Neural cell (in vitro differentiated cells): ENCODE results near the gene CCDC33. TPM values are rescaled to one million over a fixed set of nuclear protein-coding genes. Genes with fewer than 3 reads are reported as not detected.
A peak's percentile ranks its signal among the peaks of the same experiment; 100 is the strongest.

Experiments
- H2AFZ ChIP-seq: fragments of 200-600, 300-800 bp; sonication (generic), shearing (Covaris generic); 2 replicates; pipeline ENCODE4 v1.6.0; 2014; ENCODE audit warnings: low read depth, mild to moderate bottlenecking, antibody characterized with exemption, low read length, moderate library complexity
- H3F3A ChIP-seq: fragments of 200-600 bp; shearing (Covaris generic); 2 replicates; pipeline ENCODE4 v1.6.1; 2016; ENCODE audit warnings: mild to moderate bottlenecking, moderate library complexity, mixed read lengths, antibody characterized with exemption, low read length; ENCODE audit not compliant: insufficient read depth, poor library complexity, severe bottlenecking
- H3K27ac ChIP-seq: fragments of 200-600, 300-800 bp; sonication (generic), shearing (Covaris generic); 2 replicates; pipeline ENCODE4 v1.5.1; 2014; ENCODE audit warnings: mild to moderate bottlenecking, low read length, moderate library complexity
- H3K27me3 ChIP-seq: fragments of 300-800, 200-600 bp; sonication (generic), shearing (Covaris generic); 2 replicates; pipeline ENCODE4 v1.6.0; 2014; ENCODE audit warnings: mild to moderate bottlenecking, low read depth, low read length, moderate library complexity; ENCODE audit not compliant: insufficient read depth
- H3K36me3 ChIP-seq: fragments of 300-800, 200-600 bp; sonication (generic), shearing (Covaris generic); 2 replicates; pipeline ENCODE4 v1.5.1; 2014; ENCODE audit warnings: mild to moderate bottlenecking, antibody characterized with exemption, low read length, moderate library complexity; ENCODE audit not compliant: insufficient read depth
- H3K4me2 ChIP-seq: fragments of 300-800, 200-600 bp; sonication (generic), shearing (Covaris generic); 2 replicates; pipeline ENCODE4 v1.6.0; 2014; ENCODE audit warnings: mild to moderate bottlenecking, low read length
- H3K4me3 ChIP-seq: fragments of 300-800, 200-600 bp; sonication (generic), shearing (Covaris generic); 2 replicates; pipeline ENCODE4 v1.5.1; 2014; ENCODE audit warnings: mild to moderate bottlenecking, low read length, moderate library complexity
- H3K79me2 ChIP-seq: fragments of 200-600 bp; shearing (Covaris generic); replicated peaks from 2 replicates; pipeline ENCODE4 v1.6.0; 2014; ENCODE audit warnings: mild to moderate bottlenecking, low read length, moderate library complexity; ENCODE audit not compliant: insufficient read depth
- H3K9ac ChIP-seq: fragments of 300-800, 200-600 bp; sonication (generic), shearing (Covaris generic); 2 replicates; pipeline ENCODE4 v1.6.1; 2016; ENCODE audit warnings: mild to moderate bottlenecking, low read length, mixed read lengths
- H3K9me2 ChIP-seq: fragments of 200-600 bp; shearing (Covaris generic); 2 replicates; pipeline ENCODE4 v1.6.1; 2016; ENCODE audit warnings: mild to moderate bottlenecking, low read length, mixed read lengths; ENCODE audit not compliant: insufficient read depth
- H3K9me3 ChIP-seq: fragments of 200-600, 300-800 bp; sonication (generic), shearing (Covaris generic); 2 replicates; pipeline ENCODE4 v1.6.1; 2016; ENCODE audit warnings: mild to moderate bottlenecking, mixed run types, low read length, moderate library complexity, mixed read lengths
- H4K20me1 ChIP-seq: fragments of 200-600 bp; shearing (Covaris generic); 2 replicates; pipeline ENCODE4 v1.6.1; 2016; ENCODE audit warnings: mild to moderate bottlenecking, mixed run types; ENCODE audit not compliant: insufficient read depth
- EP300 ChIP-seq: fragments of 450-650 bp; conservative IDR thresholded peaks from 2 replicates; pipeline ENCODE4 v1.6.1; 2014; ENCODE audit warnings: antibody characterized with exemption, mild to moderate bottlenecking, moderate library complexity; ENCODE audit not compliant: poor library complexity, severe bottlenecking
- EZH2 ChIP-seq: fragments of 200-600, 300-800 bp; shearing (Covaris generic), sonication (generic); IDR thresholded peaks from 2 replicates; pipeline ENCODE4 v1.6.1; 2014; ENCODE audit warnings: antibody characterized with exemption, low read length, borderline replicate concordance, mild to moderate bottlenecking; ENCODE audit not compliant: insufficient read depth, poor library complexity, severe bottlenecking
- MXI1 ChIP-seq: fragments of 450-650 bp; conservative IDR thresholded peaks from 2 replicates; pipeline ENCODE4 v1.6.1; 2014; ENCODE audit warnings: antibody characterized with exemption, mild to moderate bottlenecking; ENCODE audit not compliant: poor library complexity, severe bottlenecking
- POLR2AphosphoS5 ChIP-seq: IDR thresholded peaks from 2 replicates; pipeline ENCODE4 v1.6.1; 2012
- RAD21 ChIP-seq: fragments of 450-650 bp; conservative IDR thresholded peaks from 2 replicates; pipeline ENCODE4 v1.6.1; 2014; ENCODE audit warnings: antibody characterized with exemption, mild to moderate bottlenecking, moderate library complexity
- SMC3 ChIP-seq: fragments of 450-650 bp; conservative IDR thresholded peaks from 2 replicates; pipeline ENCODE4 v1.6.1; 2014; ENCODE audit warnings: antibody characterized with exemption, mild to moderate bottlenecking, moderate library complexity; ENCODE audit not compliant: poor library complexity
- TAF1 ChIP-seq: IDR thresholded peaks from 2 replicates; pipeline ENCODE4 v1.6.1; 2012; ENCODE audit warnings: low read depth
- polyA plus RNA-seq: library from polyadenylated mRNA; depleted of rRNA; stranded (reverse); fragments of >200 nt; gene quantifications from 2 replicates; pipeline ENCODE4 v1.2.3, GENCODE V29; 2014
- TF ChIP-seq, protein P1 (sequence below): IDR thresholded peaks from 2 replicates; pipeline ENCODE4 v1.6.1; 2012; ENCODE audit warnings: borderline replicate concordance
- TF ChIP-seq, protein P2 (sequence below): fragments of 450-650 bp; IDR thresholded peaks from 2 replicates; pipeline ENCODE4 v1.5.1; 2014; ENCODE audit warnings: antibody characterized with exemption, mild to moderate bottlenecking, moderate library complexity; ENCODE audit not compliant: poor library complexity, severe bottlenecking

The CCDC33 gene
- polyA plus RNA-seq, 1 donor from 2014 or later = 1.4 TPM

DNA sequence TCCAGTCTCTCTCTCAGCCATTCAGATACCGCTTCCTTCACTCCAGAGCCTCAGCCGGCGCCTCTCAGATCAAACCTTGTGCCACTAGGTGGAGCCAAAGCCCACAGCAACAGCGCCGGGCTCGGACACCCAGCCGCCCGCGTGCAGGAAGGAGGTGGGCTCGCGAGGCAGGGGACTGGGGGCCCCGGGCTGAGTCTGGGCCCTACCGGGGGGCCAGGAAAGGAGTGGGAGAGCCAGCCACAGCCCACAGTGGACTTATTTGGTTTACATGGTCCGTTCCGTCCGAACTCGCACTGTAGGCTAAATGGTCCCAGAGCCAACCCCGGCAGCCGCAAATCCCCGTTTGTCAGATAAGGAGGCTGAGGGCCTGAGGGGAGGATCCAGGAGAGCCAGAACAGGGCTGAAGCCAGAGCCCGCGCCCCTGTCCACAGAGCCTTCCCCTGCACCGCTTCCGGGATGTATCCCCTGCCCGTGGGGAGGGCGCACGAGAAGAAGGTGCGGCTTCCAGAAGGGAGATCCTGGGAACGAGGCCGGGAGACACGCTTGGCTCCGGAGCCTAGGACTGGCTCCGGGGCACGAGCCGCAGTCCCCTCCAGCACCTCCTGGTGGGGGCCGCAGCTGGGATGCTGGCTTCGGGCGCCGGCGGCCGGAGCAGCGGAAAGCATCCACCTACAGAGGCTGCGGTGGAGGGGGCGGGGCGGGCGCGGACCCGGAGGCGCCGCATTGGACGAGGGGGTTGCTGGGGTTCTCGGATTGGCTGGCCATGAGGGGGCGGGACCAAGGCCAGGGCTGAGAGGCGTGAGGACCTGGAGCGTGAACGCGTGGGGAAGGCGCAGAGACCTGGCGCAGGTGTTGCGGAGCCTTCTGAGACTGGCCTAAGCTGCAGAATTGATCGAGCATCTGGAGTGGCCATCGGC lies 137.9 kb downstream of the CCDC33 start:
- no peak for TF ChIP-seq TAF1
- peak; percentile 15 for TF ChIP-seq EP300
- peak; percentile 62 for TF ChIP-seq MXI1
- no peak for TF ChIP-seq EZH2
- TF ChIP-seq, protein P1, sequence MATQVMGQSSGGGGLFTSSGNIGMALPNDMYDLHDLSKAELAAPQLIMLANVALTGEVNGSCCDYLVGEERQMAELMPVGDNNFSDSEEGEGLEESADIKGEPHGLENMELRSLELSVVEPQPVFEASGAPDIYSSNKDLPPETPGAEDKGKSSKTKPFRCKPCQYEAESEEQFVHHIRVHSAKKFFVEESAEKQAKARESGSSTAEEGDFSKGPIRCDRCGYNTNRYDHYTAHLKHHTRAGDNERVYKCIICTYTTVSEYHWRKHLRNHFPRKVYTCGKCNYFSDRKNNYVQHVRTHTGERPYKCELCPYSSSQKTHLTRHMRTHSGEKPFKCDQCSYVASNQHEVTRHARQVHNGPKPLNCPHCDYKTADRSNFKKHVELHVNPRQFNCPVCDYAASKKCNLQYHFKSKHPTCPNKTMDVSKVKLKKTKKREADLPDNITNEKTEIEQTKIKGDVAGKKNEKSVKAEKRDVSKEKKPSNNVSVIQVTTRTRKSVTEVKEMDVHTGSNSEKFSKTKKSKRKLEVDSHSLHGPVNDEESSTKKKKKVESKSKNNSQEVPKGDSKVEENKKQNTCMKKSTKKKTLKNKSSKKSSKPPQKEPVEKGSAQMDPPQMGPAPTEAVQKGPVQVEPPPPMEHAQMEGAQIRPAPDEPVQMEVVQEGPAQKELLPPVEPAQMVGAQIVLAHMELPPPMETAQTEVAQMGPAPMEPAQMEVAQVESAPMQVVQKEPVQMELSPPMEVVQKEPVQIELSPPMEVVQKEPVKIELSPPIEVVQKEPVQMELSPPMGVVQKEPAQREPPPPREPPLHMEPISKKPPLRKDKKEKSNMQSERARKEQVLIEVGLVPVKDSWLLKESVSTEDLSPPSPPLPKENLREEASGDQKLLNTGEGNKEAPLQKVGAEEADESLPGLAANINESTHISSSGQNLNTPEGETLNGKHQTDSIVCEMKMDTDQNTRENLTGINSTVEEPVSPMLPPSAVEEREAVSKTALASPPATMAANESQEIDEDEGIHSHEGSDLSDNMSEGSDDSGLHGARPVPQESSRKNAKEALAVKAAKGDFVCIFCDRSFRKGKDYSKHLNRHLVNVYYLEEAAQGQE = peak; percentile 55
- peak; percentile 20 for TF ChIP-seq POLR2AphosphoS5
- peak; percentile 93 for TF ChIP-seq SMC3
- TF ChIP-seq, protein P2, sequence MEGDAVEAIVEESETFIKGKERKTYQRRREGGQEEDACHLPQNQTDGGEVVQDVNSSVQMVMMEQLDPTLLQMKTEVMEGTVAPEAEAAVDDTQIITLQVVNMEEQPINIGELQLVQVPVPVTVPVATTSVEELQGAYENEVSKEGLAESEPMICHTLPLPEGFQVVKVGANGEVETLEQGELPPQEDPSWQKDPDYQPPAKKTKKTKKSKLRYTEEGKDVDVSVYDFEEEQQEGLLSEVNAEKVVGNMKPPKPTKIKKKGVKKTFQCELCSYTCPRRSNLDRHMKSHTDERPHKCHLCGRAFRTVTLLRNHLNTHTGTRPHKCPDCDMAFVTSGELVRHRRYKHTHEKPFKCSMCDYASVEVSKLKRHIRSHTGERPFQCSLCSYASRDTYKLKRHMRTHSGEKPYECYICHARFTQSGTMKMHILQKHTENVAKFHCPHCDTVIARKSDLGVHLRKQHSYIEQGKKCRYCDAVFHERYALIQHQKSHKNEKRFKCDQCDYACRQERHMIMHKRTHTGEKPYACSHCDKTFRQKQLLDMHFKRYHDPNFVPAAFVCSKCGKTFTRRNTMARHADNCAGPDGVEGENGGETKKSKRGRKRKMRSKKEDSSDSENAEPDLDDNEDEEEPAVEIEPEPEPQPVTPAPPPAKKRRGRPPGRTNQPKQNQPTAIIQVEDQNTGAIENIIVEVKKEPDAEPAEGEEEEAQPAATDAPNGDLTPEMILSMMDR = peak; percentile 99
- peak; percentile 99 for TF ChIP-seq RAD21
- H2AFZ ChIP-seq = peak overlapping the region; percentile 60

DNA sequence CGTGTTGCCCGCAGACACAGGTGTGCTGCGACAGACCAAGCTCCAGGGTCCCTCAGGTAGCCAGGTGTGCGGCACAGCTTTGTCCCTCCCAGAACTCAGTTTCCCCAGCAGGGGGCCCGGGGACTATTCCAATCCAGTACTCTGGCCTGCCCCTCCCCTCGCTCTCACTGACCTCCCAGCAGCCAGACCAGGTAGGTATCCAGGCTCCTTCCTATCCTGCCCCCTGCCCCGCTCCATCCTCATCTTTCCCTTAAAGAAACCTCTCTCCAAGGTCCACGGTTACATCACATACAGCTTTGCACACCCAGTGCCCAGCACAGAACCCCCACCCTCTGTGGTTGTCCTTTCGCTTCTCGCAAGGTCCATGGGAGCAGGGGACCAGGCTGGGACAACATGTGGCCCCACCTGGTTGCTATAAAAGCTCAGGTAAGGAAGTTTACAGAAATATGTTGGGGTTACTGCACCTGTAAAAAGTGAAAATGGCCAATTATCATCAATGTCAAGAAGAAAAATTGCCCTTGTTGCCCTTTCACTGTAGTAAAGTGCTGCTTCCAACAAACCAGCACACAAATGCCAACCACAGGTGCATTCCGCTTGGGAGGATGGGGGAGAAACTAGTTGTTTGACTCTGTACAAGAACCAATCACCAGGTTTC lies 138.6 kb downstream of the CCDC33 start:
- Histone ChIP-seq H3K36me3 (no peaks in the 10 kb centered on the region), H3K4me2 (peak overlapping the region; percentile 60), H3K9me2 (no peaks in the 10 kb centered on the region), H4K20me1 (no peaks in the 10 kb centered on the region), H3K9ac (peak overlapping the region; percentile 16), H3K4me3 (peak overlapping the region; percentile 92), H3K9me3 (no peaks in the 10 kb centered on the region), H2AFZ (no peak overlapping the region), H3K79me2 (no peaks in the 10 kb centered on the region), H3F3A (no peaks in the 10 kb centered on the region), H3K27ac (no peak overlapping the region), H3K27me3 (no peaks in the 10 kb centered on the region)
- TF ChIP-seq EP300 (no peak), RAD21 (no peak), EZH2 (no peak), POLR2AphosphoS5 (no peak), SMC3 (no peak), TAF1 (no peak), MXI1 (no peak)
- TF ChIP-seq, protein P1 = no peak
- TF ChIP-seq, protein P2 = no peak

More for the DNA sequence above, 137.9 kb downstream of the CCDC33 start:
- Histone ChIP-seq H3K79me2 (no peaks in the 10 kb centered on the region), H3K9me2 (no peaks in the 10 kb centered on the region), H3K4me2 (peak overlapping the region; percentile 91), H4K20me1 (no peaks in the 10 kb centered on the region), H3K27me3 (no peaks in the 10 kb centered on the region), H3K27ac (peak overlapping the region; percentile 45), H3K4me3 (peak overlapping the region; percentile 92), H3K9ac (peak overlapping the region; percentile 73), H3F3A (no peaks in the 10 kb centered on the region), H3K9me3 (no peaks in the 10 kb centered on the region), H3K36me3 (no peaks in the 10 kb centered on the region)
